HG03521 (cell line): ENCODE measurements around the gene PTPN1.

Source experiments
- ATAC-seq: cut with Tn5 transposase; IDR thresholded peaks from one replicate; pipeline ENCODE4 v1.9.1; 2021; ENCODE audit warnings: mild to moderate bottlenecking, moderate library complexity; ENCODE audit not compliant: unreplicated experiment

The PTPN1 gene

GRCh38 chr20:50572938-50573777 lies 63.0 kb downstream of the PTPN1 start:
- ATAC-seq = no peak

- no peak for ATAC-seq
These were observed 63.9 kb downstream of the PTPN1 start for GRCh38 chr20:50574108-50574507.

- no peak for ATAC-seq
These were observed 64.4 kb downstream of the PTPN1 start for GRCh38 chr20:50574586-50574985.

- no peak for ATAC-seq
These were observed 65.9 kb downstream of the PTPN1 start for GRCh38 chr20:50575865-50576720.

- no peak for ATAC-seq
These were observed 67.2 kb downstream of the PTPN1 start for GRCh38 chr20:50577175-50578018.

GRCh38 chr20:50578061-50578777 lies 68.0 kb downstream of the PTPN1 start:
- no peak for ATAC-seq

GRCh38 chr20:50578778-50579165 lies 68.6 kb downstream of the PTPN1 start:
- ATAC-seq = no peak

- ATAC-seq = no peak
These were observed 69.3 kb downstream of the PTPN1 start for GRCh38 chr20:50579511-50579910.

GRCh38 chr20:50580016-50580747 lies 70.0 kb downstream of the PTPN1 start:
- no peak for ATAC-seq

GRCh38 chr20:50580842-50581544 lies 70.8 kb downstream of the PTPN1 start:
- ATAC-seq = no peak

- ATAC-seq = no peak
These were observed 71.9 kb downstream of the PTPN1 start for GRCh38 chr20:50582092-50582491.

- no peak for ATAC-seq
These were observed 72.5 kb downstream of the PTPN1 start for GRCh38 chr20:50582591-50583234.

- no peak for ATAC-seq
These were observed 73.4 kb downstream of the PTPN1 start for GRCh38 chr20:50583442-50584150.

GRCh38 chr20:50584687-50585086 lies 74.5 kb downstream of the PTPN1 start:
- ATAC-seq = no peak

GRCh38 chr20:50585214-50585613 lies 75.0 kb downstream of the PTPN1 start:
- ATAC-seq = no peak

- ATAC-seq = no peak
These were observed 75.5 kb downstream of the PTPN1 start for GRCh38 chr20:50585678-50586077.

- ATAC-seq = no peak
These were observed 76.5 kb downstream of the PTPN1 start for GRCh38 chr20:50586531-50587232.
